Type B pancreatic cell (in vitro differentiated cells): Measurements from ENCODE around the gene CDCA7L. TPM values are rescaled to one million over a fixed set of nuclear protein-coding genes. Genes with fewer than 3 reads are reported as not detected.

Source experiments
- DNase-seq: peaks from one replicate; pipeline ENCODE4 v3.0.0; 2021; ENCODE audit warnings: mixed read lengths; ENCODE audit not compliant: unreplicated experiment; ENCODE audit errors: extremely low spot score
- H3K27ac Mint-ChIP-seq: 2 replicates; pipeline ENCODE4 v1.8.0; 2021; ENCODE audit warnings: mild to moderate bottlenecking, mixed read lengths
- H3K27me3 Mint-ChIP-seq: 2 replicates; pipeline ENCODE4 v1.8.0; 2021; ENCODE audit warnings: mixed read lengths
- H3K36me3 Mint-ChIP-seq: 2 replicates; pipeline ENCODE4 v1.8.0; 2021; ENCODE audit warnings: mixed read lengths
- H3K4me1 Mint-ChIP-seq: one replicate; pipeline ENCODE4 v1.8.0; 2021; ENCODE audit warnings: mixed read lengths; ENCODE audit not compliant: unreplicated experiment
- H3K4me3 Mint-ChIP-seq: 2 replicates; pipeline ENCODE4 v1.8.0; 2021; ENCODE audit warnings: mild to moderate bottlenecking, mixed read lengths
- H3K9me3 Mint-ChIP-seq: 2 replicates; pipeline ENCODE4 v1.8.0; 2021; ENCODE audit warnings: mixed read lengths
- total RNA-seq: library from RNA; stranded (reverse); gene quantifications from 2 replicates; pipeline ENCODE4 v1.2.1, GENCODE V29; 2021; ENCODE audit warnings: low replicate concordance
- TF ChIP-seq, protein P1 (sequence below): fragments of 200-600 bp; sonication (generic); conservative IDR thresholded peaks from 2 replicates; pipeline ENCODE4 v1.5.0; 2021; ENCODE audit warnings: antibody characterized with exemption, mild to moderate bottlenecking

CDCA7L gene
- total RNA-seq, 1 donor from 2014 or later = 37.8 TPM

DNA sequence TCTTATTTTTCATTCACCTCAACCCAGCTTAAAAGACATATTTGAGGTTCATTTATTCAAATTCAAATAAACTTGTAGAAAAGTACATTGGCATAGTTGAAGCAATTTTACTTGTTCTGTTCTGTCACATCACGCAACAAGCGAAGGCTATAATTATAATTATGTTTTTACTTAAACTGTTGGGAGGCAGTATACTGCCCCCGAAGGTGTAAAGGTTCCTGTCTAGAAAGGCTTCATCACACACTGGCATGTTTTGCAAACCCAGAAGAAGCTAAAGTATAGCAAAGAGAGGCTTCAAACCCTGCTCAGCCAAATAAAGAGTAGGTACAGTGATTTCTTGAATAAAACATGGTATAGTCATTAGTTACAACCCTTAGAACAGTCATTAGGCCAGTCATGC is 62.6 kb downstream of the CDCA7L start:
- Mint-ChIP-seq H3K9me3 (no peaks in the 10 kb centered on the region), H3K4me1 (peaks cover 12% of the 10 kb centered on the region), H3K36me3 (no peaks in the 10 kb centered on the region), H3K4me3 (no peak overlapping the region), H3K27me3 (no peaks in the 10 kb centered on the region), H3K27ac (no peak overlapping the region)
- DNase-seq = no peak
- TF ChIP-seq, protein P1, sequence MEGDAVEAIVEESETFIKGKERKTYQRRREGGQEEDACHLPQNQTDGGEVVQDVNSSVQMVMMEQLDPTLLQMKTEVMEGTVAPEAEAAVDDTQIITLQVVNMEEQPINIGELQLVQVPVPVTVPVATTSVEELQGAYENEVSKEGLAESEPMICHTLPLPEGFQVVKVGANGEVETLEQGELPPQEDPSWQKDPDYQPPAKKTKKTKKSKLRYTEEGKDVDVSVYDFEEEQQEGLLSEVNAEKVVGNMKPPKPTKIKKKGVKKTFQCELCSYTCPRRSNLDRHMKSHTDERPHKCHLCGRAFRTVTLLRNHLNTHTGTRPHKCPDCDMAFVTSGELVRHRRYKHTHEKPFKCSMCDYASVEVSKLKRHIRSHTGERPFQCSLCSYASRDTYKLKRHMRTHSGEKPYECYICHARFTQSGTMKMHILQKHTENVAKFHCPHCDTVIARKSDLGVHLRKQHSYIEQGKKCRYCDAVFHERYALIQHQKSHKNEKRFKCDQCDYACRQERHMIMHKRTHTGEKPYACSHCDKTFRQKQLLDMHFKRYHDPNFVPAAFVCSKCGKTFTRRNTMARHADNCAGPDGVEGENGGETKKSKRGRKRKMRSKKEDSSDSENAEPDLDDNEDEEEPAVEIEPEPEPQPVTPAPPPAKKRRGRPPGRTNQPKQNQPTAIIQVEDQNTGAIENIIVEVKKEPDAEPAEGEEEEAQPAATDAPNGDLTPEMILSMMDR = no peak

DNA sequence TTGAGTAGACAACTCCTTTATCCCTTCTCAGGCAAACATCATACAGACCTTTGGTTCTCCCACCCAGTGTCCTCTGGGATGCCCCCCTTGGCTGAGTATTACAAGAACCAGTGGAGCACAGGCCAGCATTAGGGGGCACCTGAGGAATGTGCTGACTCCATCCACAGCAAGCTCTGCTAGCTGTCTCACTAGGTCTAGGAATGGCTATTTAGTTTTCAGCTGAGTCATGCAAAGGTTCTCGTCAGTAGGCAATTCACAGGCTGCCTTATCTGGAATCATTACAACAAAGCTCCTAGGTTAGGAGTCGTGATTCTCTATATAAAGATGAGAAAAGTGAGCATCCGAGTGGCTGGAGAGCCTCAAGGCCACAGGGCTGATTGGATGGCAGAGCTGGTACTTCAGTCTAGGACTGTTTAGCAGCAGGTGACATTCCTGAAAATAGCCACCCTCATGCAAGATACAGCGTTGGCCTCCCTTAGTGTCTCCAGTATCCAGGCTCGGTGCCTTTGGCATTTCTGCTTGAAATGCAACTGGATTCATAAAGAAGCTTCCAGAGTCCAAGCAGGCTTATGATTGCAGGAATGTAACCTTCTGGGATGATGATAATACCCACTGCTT is 75.8 kb downstream of the CDCA7L start:
- H3K27ac Mint-ChIP-seq = no peak overlapping the region
- no peak overlapping the region for H3K4me3 Mint-ChIP-seq
- no peaks in the 10 kb centered on the region for H3K36me3 Mint-ChIP-seq
- no peak for DNase-seq
- no peaks in the 10 kb centered on the region for H3K9me3 Mint-ChIP-seq
- TF ChIP-seq, protein P1 = no peak
- H3K27me3 Mint-ChIP-seq = no peaks in the 10 kb centered on the region
- H3K4me1 Mint-ChIP-seq = peaks cover 12% of the 10 kb centered on the region

DNA sequence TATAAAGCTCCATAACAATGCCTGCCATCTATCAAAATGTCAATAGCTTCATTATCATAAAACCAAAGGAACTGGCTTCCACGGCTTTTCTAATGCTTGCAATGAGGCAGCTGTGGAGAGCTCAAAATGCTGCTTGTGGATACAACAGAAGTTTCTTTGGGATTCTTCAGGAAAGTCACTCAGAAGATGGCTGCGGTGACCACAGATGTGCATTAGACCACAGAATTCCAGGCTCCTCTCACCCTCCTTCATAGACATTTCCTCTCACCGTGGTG is 77.2 kb downstream of the CDCA7L start:
- no peak for DNase-seq
- Mint-ChIP-seq H3K4me3 (no peak overlapping the region), H3K4me1 (peaks cover 12% of the 10 kb centered on the region), H3K27ac (no peak overlapping the region), H3K9me3 (no peaks in the 10 kb centered on the region), H3K36me3 (no peaks in the 10 kb centered on the region), H3K27me3 (no peaks in the 10 kb centered on the region)
- TF ChIP-seq, protein P1 = no peak

DNA sequence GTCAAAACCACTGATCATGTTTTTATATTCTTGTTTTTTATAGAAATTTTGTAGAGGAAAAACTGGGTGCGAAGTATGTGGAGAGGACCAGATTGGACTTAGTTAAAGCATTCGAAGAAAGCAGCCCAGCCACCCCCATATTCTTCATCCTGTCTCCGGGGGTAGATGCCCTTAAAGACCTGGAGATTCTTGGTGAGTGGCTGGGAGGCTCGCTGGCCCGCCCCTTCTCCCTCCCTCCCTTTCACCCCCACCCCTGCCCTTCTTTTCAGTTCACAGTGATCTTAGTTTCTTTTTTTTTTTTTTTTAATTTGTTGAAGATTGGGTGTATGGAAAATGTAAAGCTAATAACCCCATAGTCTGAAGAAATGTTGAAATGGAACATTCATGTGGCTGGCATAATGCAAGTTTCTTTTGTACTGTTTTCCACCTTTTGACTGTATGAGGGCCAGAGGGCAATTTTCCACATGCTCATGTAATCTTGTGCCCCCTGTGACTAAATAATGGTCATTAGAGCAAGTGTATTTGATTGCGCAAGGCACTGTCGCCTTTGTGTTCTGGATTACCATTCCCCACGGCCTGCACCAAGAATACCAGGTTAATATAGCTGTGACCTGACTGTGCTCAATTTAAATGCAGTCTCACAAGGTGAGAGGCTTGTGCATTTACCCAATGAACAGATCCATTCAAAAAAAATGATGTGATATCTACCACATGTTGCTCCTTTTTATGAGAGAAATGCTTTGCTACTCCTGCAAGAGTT is 77.7 kb downstream of the CDCA7L start:
- Mint-ChIP-seq H3K36me3 (no peaks in the 10 kb centered on the region), H3K4me1 (peaks cover 12% of the 10 kb centered on the region), H3K9me3 (no peaks in the 10 kb centered on the region), H3K27me3 (no peaks in the 10 kb centered on the region), H3K4me3 (no peak overlapping the region), H3K27ac (no peak overlapping the region)
- no peak for DNase-seq
- TF ChIP-seq, protein P1 = no peak

DNA sequence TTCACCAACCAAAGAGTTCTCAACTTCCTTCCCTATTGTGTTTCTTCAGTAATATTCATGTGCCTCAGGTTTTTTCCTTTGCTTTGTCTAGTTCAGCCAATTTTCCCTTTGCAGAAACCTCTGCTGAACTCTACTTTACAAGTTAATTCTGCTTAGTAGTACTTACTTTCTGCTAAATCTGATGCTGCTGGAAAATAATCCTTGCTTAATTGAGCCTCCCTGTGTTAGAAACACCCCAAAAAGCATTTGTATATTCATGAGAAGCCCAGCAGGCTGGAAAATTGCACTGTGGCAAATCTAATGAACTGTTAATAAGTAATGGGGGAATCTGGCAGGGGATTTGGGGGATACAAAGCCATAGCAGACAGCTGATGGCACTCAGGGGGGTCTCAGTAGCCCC is 78.5 kb downstream of the CDCA7L start:
- H3K27ac Mint-ChIP-seq = no peak overlapping the region

More for the DNA sequence above, 78.5 kb downstream of the CDCA7L start:
- Mint-ChIP-seq H3K9me3 (no peaks in the 10 kb centered on the region), H3K4me3 (no peak overlapping the region), H3K36me3 (no peaks in the 10 kb centered on the region), H3K27me3 (no peaks in the 10 kb centered on the region), H3K4me1 (peaks cover 12% of the 10 kb centered on the region)
- DNase-seq = no peak
- TF ChIP-seq, protein P1 = no peak
